ENCODE measurements around the gene ZNF598.

DNA sequence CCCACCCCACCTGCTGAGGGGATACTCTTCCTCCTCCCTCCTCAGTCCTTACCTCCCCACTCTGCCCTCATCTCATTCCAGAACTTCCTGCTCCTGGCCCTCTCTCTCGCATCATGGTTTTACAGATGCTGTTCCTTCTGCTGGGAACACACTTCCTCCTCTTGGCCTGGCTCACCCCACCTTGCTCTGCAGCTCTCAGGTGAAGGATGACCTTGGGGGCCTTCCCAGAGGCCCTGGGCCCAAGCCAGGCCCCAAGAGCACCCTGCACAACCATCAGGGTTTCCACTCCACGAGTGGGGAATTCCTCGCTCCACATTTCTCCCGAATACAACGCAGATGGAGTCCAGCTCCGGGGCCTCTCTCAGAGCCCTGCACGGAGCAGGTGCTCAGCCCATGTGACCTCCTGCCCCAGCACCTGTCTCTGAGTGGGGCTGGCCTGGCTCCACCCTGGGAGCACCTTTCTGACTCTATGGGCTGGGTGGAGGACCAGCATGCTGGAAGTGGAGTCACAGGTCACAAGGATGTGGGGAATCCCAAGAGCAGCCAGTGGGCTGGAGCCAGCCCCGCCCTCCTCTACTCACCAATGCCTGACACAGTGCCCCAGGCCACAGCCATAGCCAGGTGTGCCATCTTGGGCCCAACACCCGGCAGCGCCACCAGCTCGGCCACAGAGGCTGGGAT lies 33.5 kb upstream of the ZNF598 start:
- TF ChIP-seq POLR2AphosphoS5 (IDR thresholded peaks at IDR 0.05; ENCODE audit: borderline replicate concordance, low read depth, low read length) (no peak), EZH2 (IDR thresholded peaks at IDR 0.05) (no peak)

Measured in SK-N-MC (cell line).